Ascending aorta (tissue), 2 donors: ENCODE data around the gene THRB. TPM values are rescaled to one million over a fixed set of nuclear protein-coding genes. Genes with fewer than 3 reads are reported as not detected.

Experiments used
- DNase-seq, 2 donors: peaks; one replicate each; pipeline ENCODE4 v3.0.0-alpha.2; 2019; ENCODE audit warnings: low spot score in 2 of 2
- H3K27ac ChIP-seq, 2 donors: fragments of 200-600 bp; sonication (generic); one replicate each; pipeline ENCODE4 v1.5.1; 2016 to 2017; ENCODE audit warnings: mild to moderate bottlenecking in 1 of 2
- H3K27me3 ChIP-seq: fragments of 200-600 bp; sonication (generic); one replicate; pipeline ENCODE4 v1.5.1; 2017
- H3K36me3 ChIP-seq, 2 donors: fragments of 200-600 bp; sonication (generic); one replicate each; pipeline ENCODE4 v1.5.1; 2016
- H3K4me1 ChIP-seq, 2 donors: fragments of 200-600 bp; sonication (generic); one replicate each; pipeline ENCODE4 v1.5.1; 2016 to 2017; ENCODE audit warnings: mild to moderate bottlenecking in 1 of 2
- H3K4me3 ChIP-seq, 2 donors: fragments of 200-600 bp; sonication (generic); one replicate each; pipeline ENCODE4 v1.5.1; 2016 to 2017; ENCODE audit warnings: mild to moderate bottlenecking in 1 of 2
- H3K9me3 ChIP-seq, 2 donors: fragments of 200-600 bp; sonication (generic); one replicate each; pipeline ENCODE4 v1.5.1; 2016
- CTCF ChIP-seq, 3 experiments: fragments of 200-600 bp in 2 of 3; fragments of 450-650 bp in 1 of 3; sonication (generic) in 2 of 3; IDR thresholded peaks; one replicate each; pipeline ENCODE4 v1.5.1; 2016 to 2019; ENCODE audit warnings: antibody characterized with exemption in 3 of 3, mild to moderate bottlenecking in 1 of 3, moderate library complexity in 1 of 3
- intact Hi-C: fragments of 100-400 bp; cut with DNase I; formaldehyde crosslinking; loops from one replicate; pipeline ENCODE4 v1.15.1; 2023
- total RNA-seq: library from RNA; depleted of rRNA; stranded (reverse); fragments of >200 nt; gene quantifications from one replicate; pipeline ENCODE4 v1.1.0, GENCODE V29; 2016

The THRB gene
- total RNA-seq, 1 donor from 2014 or later, result 24.7 TPM

- Histone ChIP-seq H3K4me3 (no peak overlapping the region), H3K27ac (peak overlapping the region; percentile 63 to 64), H3K4me1 (peaks cover 0 to 25% of the 10 kb centered on the region in 2 donors), H3K9me3 (no peaks in the 10 kb centered on the region), H3K27me3 (no peaks in the 10 kb centered on the region), H3K36me3 (peaks cover 8 to 41% of the 10 kb centered on the region in 2 donors)
- intact Hi-C loops, result no loop called here
- DNase-seq, result no peak
- no peak for TF ChIP-seq CTCF (IDR thresholded peaks at IDR 0.05)
These were observed 371.1 kb downstream of the THRB start for GRCh38 chr3:24123596-24123995.

GRCh38 chr3:24120434-24120833 is 374.2 kb downstream of the THRB start:
- intact Hi-C loops, result no loop called here
- no peak for TF ChIP-seq CTCF (IDR thresholded peaks at IDR 0.05)
- Histone ChIP-seq H3K27ac (peak overlapping the region in 1 of 2 donors; percentile 26), H3K4me1 (peaks cover 0 to 14% of the 10 kb centered on the region in 2 donors), H3K36me3 (peaks cover 8 to 21% of the 10 kb centered on the region in 2 donors), H3K4me3 (no peak overlapping the region), H3K27me3 (no peaks in the 10 kb centered on the region), H3K9me3 (no peaks in the 10 kb centered on the region)
- DNase-seq, result no peak

- Histone ChIP-seq H3K4me1 (peaks cover 0 to 14% of the 10 kb centered on the region in 2 donors), H3K36me3 (peaks cover 8 to 21% of the 10 kb centered on the region in 2 donors), H3K27me3 (no peaks in the 10 kb centered on the region), H3K27ac (peak overlapping the region in 1 of 2 donors; percentile 26), H3K9me3 (no peaks in the 10 kb centered on the region), H3K4me3 (no peak overlapping the region)
- TF ChIP-seq CTCF (IDR thresholded peaks at IDR 0.05), result no peak
- intact Hi-C loops, result no loop called here
- DNase-seq, result no peak
These were observed 375.3 kb downstream of the THRB start for GRCh38 chr3:24119321-24119751.

GRCh38 chr3:24117508-24117907 is 377.1 kb downstream of the THRB start:
- Histone ChIP-seq H3K27me3 (no peaks in the 10 kb centered on the region), H3K4me1 (peaks cover 0 to 3% of the 10 kb centered on the region in 2 donors), H3K9me3 (no peaks in the 10 kb centered on the region), H3K27ac (no peak overlapping the region), H3K36me3 (peaks cover 6 to 12% of the 10 kb centered on the region in 2 donors), H3K4me3 (no peak overlapping the region)
- intact Hi-C loops, result no loop called here
- no peak for TF ChIP-seq CTCF (IDR thresholded peaks at IDR 0.05)
- DNase-seq, result no peak

GRCh38 chr3:24111711-24112110 is 382.9 kb downstream of the THRB start:
- no peak overlapping the region for H3K4me3 ChIP-seq
- no peaks in the 10 kb centered on the region for H3K27me3 ChIP-seq
- no peaks in the 10 kb centered on the region for H3K4me1 ChIP-seq
- intact Hi-C loops, result loop anchor here (5.0 kb wide), 1 partner anchor 49 kb away; no protein-coding TSS in a partner anchor
- no peak for DNase-seq
- no peaks in the 10 kb centered on the region for H3K9me3 ChIP-seq
- no peak overlapping the region for H3K27ac ChIP-seq
- no peak for TF ChIP-seq CTCF (IDR thresholded peaks at IDR 0.05)
- H3K36me3 ChIP-seq, result no peaks in the 10 kb centered on the region

DNA sequence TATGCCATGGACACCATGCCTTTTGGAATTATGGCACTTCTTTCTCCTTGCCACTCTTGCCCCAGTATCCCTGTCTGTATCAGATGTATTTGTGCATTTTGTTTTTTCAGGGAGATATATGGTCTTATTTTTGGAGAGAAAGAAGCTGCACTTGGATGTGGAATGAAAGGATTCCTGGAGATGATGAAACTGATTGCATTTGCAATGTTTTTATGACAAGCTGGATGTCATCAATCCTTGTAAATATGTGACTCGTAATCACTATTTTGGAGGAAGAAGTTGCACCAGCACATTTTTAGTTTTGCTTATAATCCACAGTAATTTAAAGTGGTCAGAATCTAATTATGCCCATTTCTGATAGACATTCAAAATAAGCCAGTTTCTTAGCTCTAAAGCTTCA is 384.6 kb downstream of the THRB start:
- Histone ChIP-seq H3K27ac (no peak overlapping the region), H3K27me3 (no peaks in the 10 kb centered on the region), H3K4me1 (no peaks in the 10 kb centered on the region), H3K9me3 (no peaks in the 10 kb centered on the region), H3K36me3 (no peaks in the 10 kb centered on the region), H3K4me3 (no peak overlapping the region)
- intact Hi-C loops, result loop anchor here (5.0 kb wide), 1 partner anchor 48 kb away; no protein-coding TSS in a partner anchor
- DNase-seq, result no peak
- no peak for TF ChIP-seq CTCF (IDR thresholded peaks at IDR 0.05)
